ENCODE results near the gene RSPO1.

The RSPO1 gene

GRCh38 chr1:37653906-37654305, 19.2 kb upstream of the RSPO1 start:
- no peaks in the 10 kb centered on the region for H3K9me3 ChIP-seq (ENCODE audit: control insufficient read depth, low read length)
- H3K4me1 ChIP-seq (ENCODE audit: control insufficient read depth, insufficient read depth, low read length): no peaks in the 10 kb centered on the region
- no peaks in the 10 kb centered on the region for H3K36me3 ChIP-seq (ENCODE audit: control insufficient read depth, insufficient read depth, low read length)
- peaks cover 9% of the 10 kb centered on the region for H3K27me3 ChIP-seq (ENCODE audit: control insufficient read depth, insufficient read depth, low read length)
- H3K9ac ChIP-seq (ENCODE audit: low read length): no peak overlapping the region
- H3K4me3 ChIP-seq (ENCODE audit: low read length): no peak overlapping the region

GRCh38 chr1:37652976-37653375, 18.3 kb upstream of the RSPO1 start:
- Histone ChIP-seq H3K4me3 (ENCODE audit: low read length) (no peak overlapping the region), H3K27me3 (ENCODE audit: control insufficient read depth, insufficient read depth, low read length) (peaks cover 6% of the 10 kb centered on the region)

GRCh38 chr1:37651803-37652202, 17.1 kb upstream of the RSPO1 start:
- H3K4me3 ChIP-seq (ENCODE audit: low read length): no peak overlapping the region
- no peaks in the 10 kb centered on the region for H3K36me3 ChIP-seq (ENCODE audit: control insufficient read depth, insufficient read depth, low read length)
- no peaks in the 10 kb centered on the region for H3K4me1 ChIP-seq (ENCODE audit: control insufficient read depth, insufficient read depth, low read length)
- H3K27me3 ChIP-seq (ENCODE audit: control insufficient read depth, insufficient read depth, low read length): peaks cover 1% of the 10 kb centered on the region
- H3K9ac ChIP-seq (ENCODE audit: low read length): no peak overlapping the region
- H3K9me3 ChIP-seq (ENCODE audit: control insufficient read depth, low read length): no peaks in the 10 kb centered on the region

More at GRCh38 chr1:37652976-37653375, 18.3 kb upstream of the RSPO1 start:
- Histone ChIP-seq H3K36me3 (ENCODE audit: control insufficient read depth, insufficient read depth, low read length) (no peaks in the 10 kb centered on the region), H3K9ac (ENCODE audit: low read length) (no peak overlapping the region), H3K9me3 (ENCODE audit: control insufficient read depth, low read length) (no peaks in the 10 kb centered on the region), H3K4me1 (ENCODE audit: control insufficient read depth, insufficient read depth, low read length) (no peaks in the 10 kb centered on the region)

GRCh38 chr1:37650721-37651120, 16.0 kb upstream of the RSPO1 start:
- H3K4me3 ChIP-seq (ENCODE audit: low read length): no peak overlapping the region

GRCh38 chr1:37650173-37650572, 15.5 kb upstream of the RSPO1 start:
- no peaks in the 10 kb centered on the region for H3K36me3 ChIP-seq (ENCODE audit: control insufficient read depth, insufficient read depth, low read length)
- H3K27me3 ChIP-seq (ENCODE audit: control insufficient read depth, insufficient read depth, low read length): no peaks in the 10 kb centered on the region
- H3K4me3 ChIP-seq (ENCODE audit: low read length): no peak overlapping the region
- H3K9ac ChIP-seq (ENCODE audit: low read length): no peak overlapping the region
- H3K9me3 ChIP-seq (ENCODE audit: control insufficient read depth, low read length): no peaks in the 10 kb centered on the region
- H3K4me1 ChIP-seq (ENCODE audit: control insufficient read depth, insufficient read depth, low read length): no peaks in the 10 kb centered on the region

More at GRCh38 chr1:37650721-37651120, 16.0 kb upstream of the RSPO1 start:
- H3K9me3 ChIP-seq (ENCODE audit: control insufficient read depth, low read length): no peaks in the 10 kb centered on the region
- no peaks in the 10 kb centered on the region for H3K36me3 ChIP-seq (ENCODE audit: control insufficient read depth, insufficient read depth, low read length)
- H3K27me3 ChIP-seq (ENCODE audit: control insufficient read depth, insufficient read depth, low read length): no peaks in the 10 kb centered on the region
- no peaks in the 10 kb centered on the region for H3K4me1 ChIP-seq (ENCODE audit: control insufficient read depth, insufficient read depth, low read length)
- no peak overlapping the region for H3K9ac ChIP-seq (ENCODE audit: low read length)

GRCh38 chr1:37647281-37647680, 12.6 kb upstream of the RSPO1 start:
- H3K27me3 ChIP-seq (ENCODE audit: control insufficient read depth, insufficient read depth, low read length): peaks cover 2% of the 10 kb centered on the region
- no peaks in the 10 kb centered on the region for H3K4me1 ChIP-seq (ENCODE audit: control insufficient read depth, insufficient read depth, low read length)
- H3K9me3 ChIP-seq (ENCODE audit: control insufficient read depth, low read length): no peaks in the 10 kb centered on the region
- no peaks in the 10 kb centered on the region for H3K36me3 ChIP-seq (ENCODE audit: control insufficient read depth, insufficient read depth, low read length)
- H3K4me3 ChIP-seq (ENCODE audit: low read length): no peak overlapping the region
- no peak overlapping the region for H3K9ac ChIP-seq (ENCODE audit: low read length)

GRCh38 chr1:37641059-37641458, 6.4 kb upstream of the RSPO1 start:
- no peak overlapping the region for H3K4me3 ChIP-seq (ENCODE audit: low read length)
- H3K4me1 ChIP-seq (ENCODE audit: control insufficient read depth, insufficient read depth, low read length): no peaks in the 10 kb centered on the region
- H3K27me3 ChIP-seq (ENCODE audit: control insufficient read depth, insufficient read depth, low read length): peaks cover 18% of the 10 kb centered on the region
- no peaks in the 10 kb centered on the region for H3K36me3 ChIP-seq (ENCODE audit: control insufficient read depth, insufficient read depth, low read length)
- H3K9me3 ChIP-seq (ENCODE audit: control insufficient read depth, low read length): no peaks in the 10 kb centered on the region
- no peak overlapping the region for H3K9ac ChIP-seq (ENCODE audit: low read length)

- Histone ChIP-seq H3K9me3 (ENCODE audit: control insufficient read depth, low read length) (no peaks in the 10 kb centered on the region), H3K4me1 (ENCODE audit: control insufficient read depth, insufficient read depth, low read length) (no peaks in the 10 kb centered on the region), H3K4me3 (ENCODE audit: low read length) (no peak overlapping the region), H3K9ac (ENCODE audit: low read length) (no peak overlapping the region), H3K36me3 (ENCODE audit: control insufficient read depth, insufficient read depth, low read length) (no peaks in the 10 kb centered on the region), H3K27me3 (ENCODE audit: control insufficient read depth, insufficient read depth, low read length) (peaks cover 60% of the 10 kb centered on the region)
These were observed 1.7 kb upstream of the RSPO1 start for GRCh38 chr1:37636435-37636834.

GRCh38 chr1:37634992-37635902, 555 bp upstream of the RSPO1 start:
- Histone ChIP-seq H3K4me1 (ENCODE audit: control insufficient read depth, insufficient read depth, low read length) (no peaks in the 10 kb centered on the region), H3K36me3 (ENCODE audit: control insufficient read depth, insufficient read depth, low read length) (no peaks in the 10 kb centered on the region), H3K9me3 (ENCODE audit: control insufficient read depth, low read length) (no peaks in the 10 kb centered on the region), H3K27me3 (ENCODE audit: control insufficient read depth, insufficient read depth, low read length) (peaks cover 72% of the 10 kb centered on the region), H3K9ac (ENCODE audit: low read length) (no peak overlapping the region), H3K4me3 (ENCODE audit: low read length) (no peak overlapping the region)

GRCh38 chr1:37633938-37634243, 801 bp downstream of the RSPO1 start:
- Histone ChIP-seq H3K4me3 (ENCODE audit: low read length) (no peak overlapping the region), H3K9me3 (ENCODE audit: control insufficient read depth, low read length) (no peaks in the 10 kb centered on the region), H3K27me3 (ENCODE audit: control insufficient read depth, insufficient read depth, low read length) (peaks cover 76% of the 10 kb centered on the region), H3K9ac (ENCODE audit: low read length) (no peak overlapping the region), H3K36me3 (ENCODE audit: control insufficient read depth, insufficient read depth, low read length) (no peaks in the 10 kb centered on the region), H3K4me1 (ENCODE audit: control insufficient read depth, insufficient read depth, low read length) (no peaks in the 10 kb centered on the region)

GRCh38 chr1:37633040-37633937, 1.4 kb downstream of the RSPO1 start:
- H3K9me3 ChIP-seq (ENCODE audit: control insufficient read depth, low read length): no peaks in the 10 kb centered on the region
- H3K4me3 ChIP-seq (ENCODE audit: low read length): no peak overlapping the region
- no peaks in the 10 kb centered on the region for H3K4me1 ChIP-seq (ENCODE audit: control insufficient read depth, insufficient read depth, low read length)
- no peak overlapping the region for H3K9ac ChIP-seq (ENCODE audit: low read length)
- H3K27me3 ChIP-seq (ENCODE audit: control insufficient read depth, insufficient read depth, low read length): peaks cover 76% of the 10 kb centered on the region
- H3K36me3 ChIP-seq (ENCODE audit: control insufficient read depth, insufficient read depth, low read length): no peaks in the 10 kb centered on the region

GRCh38 chr1:37631036-37631435, 3.7 kb downstream of the RSPO1 start:
- H3K4me1 ChIP-seq (ENCODE audit: control insufficient read depth, insufficient read depth, low read length): no peaks in the 10 kb centered on the region
- H3K27me3 ChIP-seq (ENCODE audit: control insufficient read depth, insufficient read depth, low read length): peaks cover 78% of the 10 kb centered on the region
- no peak overlapping the region for H3K9ac ChIP-seq (ENCODE audit: low read length)
- no peak overlapping the region for H3K4me3 ChIP-seq (ENCODE audit: low read length)
- H3K9me3 ChIP-seq (ENCODE audit: control insufficient read depth, low read length): no peaks in the 10 kb centered on the region
- H3K36me3 ChIP-seq (ENCODE audit: control insufficient read depth, insufficient read depth, low read length): no peaks in the 10 kb centered on the region

Measured in mucosa of stomach (tissue), 1 donor.